Breast epithelium (tissue), 4 donors: ENCODE results near the gene NEDD9. TPM values are rescaled to one million over a fixed set of nuclear protein-coding genes. Genes with fewer than 3 reads are reported as not detected.
A peak's percentile ranks its signal among the peaks of the same experiment; 100 is the strongest.

Experiments
- DNase-seq, 2 donors: peaks; one replicate each; pipeline ENCODE4 v3.0.0-alpha.2; 2019; ENCODE audit warnings: low spot score in 2 of 2
- H3K27ac ChIP-seq, 2 donors: fragments of 200-600 bp; sonication (generic) in 1 of 2; one replicate each; pipeline ENCODE4 v1.5.1; 2016 to 2019; ENCODE audit warnings: mild to moderate bottlenecking in 1 of 2
- H3K27me3 ChIP-seq, 2 donors: fragments of 200-600 bp; sonication (generic) in 1 of 2; one replicate each; pipeline versions ENCODE4 v1.5.1 to v1.6.0; 2017 to 2019; ENCODE audit warnings: control low read depth in 1 of 2, mild to moderate bottlenecking in 1 of 2
- H3K36me3 ChIP-seq: fragments of 200-600 bp; one replicate; pipeline ENCODE4 v1.5.1; 2019
- H3K4me1 ChIP-seq, 2 donors: fragments of 200-600 bp; sonication (generic); one replicate each; pipeline ENCODE4 v1.5.1; 2016 to 2019; ENCODE audit warnings: control low read depth in 1 of 2
- H3K4me3 ChIP-seq, 3 donors: fragments of 200-600 bp; sonication (generic); 1 replicate in 2 of 3; 2 replicates in 1 of 3; pipeline ENCODE4 v1.5.1; 2016 to 2019; ENCODE audit warnings: mild to moderate bottlenecking in 3 of 3, moderate library complexity in 2 of 3
- H3K9me3 ChIP-seq, 2 donors: fragments of 200-600 bp; sonication (generic) in 1 of 2; one replicate each; pipeline ENCODE4 v1.5.1; 2016 to 2019; ENCODE audit warnings: control low read depth in 1 of 2
- POLR2A ChIP-seq: fragments of 450-650 bp; IDR thresholded peaks from one replicate; pipeline ENCODE4 v1.6.1; 2016; ENCODE audit warnings: antibody characterized with exemption, mild to moderate bottlenecking, moderate library complexity
- POLR2AphosphoS5 ChIP-seq, 3 donors: sonication (generic); formaldehyde crosslinking; IDR thresholded peaks; one replicate each; pipeline ENCODE4 v1.6.1; 2017; ENCODE audit warnings: antibody characterized with exemption in 3 of 3
- intact Hi-C: fragments of 100-400 bp; cut with DNase I; formaldehyde crosslinking; loops from one replicate; pipeline ENCODE4 v1.15.1; 2023; ENCODE audit warnings: low total_unique reads
- total RNA-seq, 3 donors: library from RNA; depleted of rRNA; stranded (reverse); fragments of >200 nt; gene quantifications; one replicate each; pipeline ENCODE4 v1.1.0, GENCODE V29; 2016
- TF ChIP-seq, protein P1 (sequence below), 3 donors: fragments of 450-650 bp; IDR thresholded peaks; one replicate each; pipeline ENCODE4 v1.5.1; 2016 to 2017; ENCODE audit warnings: antibody characterized with exemption in 3 of 3, mild to moderate bottlenecking in 3 of 3, moderate library complexity in 3 of 3

The NEDD9 gene
- total RNA-seq, 3 donors from 2014 or later: 41.4 to 108 (median 79.2) TPM

DNA sequence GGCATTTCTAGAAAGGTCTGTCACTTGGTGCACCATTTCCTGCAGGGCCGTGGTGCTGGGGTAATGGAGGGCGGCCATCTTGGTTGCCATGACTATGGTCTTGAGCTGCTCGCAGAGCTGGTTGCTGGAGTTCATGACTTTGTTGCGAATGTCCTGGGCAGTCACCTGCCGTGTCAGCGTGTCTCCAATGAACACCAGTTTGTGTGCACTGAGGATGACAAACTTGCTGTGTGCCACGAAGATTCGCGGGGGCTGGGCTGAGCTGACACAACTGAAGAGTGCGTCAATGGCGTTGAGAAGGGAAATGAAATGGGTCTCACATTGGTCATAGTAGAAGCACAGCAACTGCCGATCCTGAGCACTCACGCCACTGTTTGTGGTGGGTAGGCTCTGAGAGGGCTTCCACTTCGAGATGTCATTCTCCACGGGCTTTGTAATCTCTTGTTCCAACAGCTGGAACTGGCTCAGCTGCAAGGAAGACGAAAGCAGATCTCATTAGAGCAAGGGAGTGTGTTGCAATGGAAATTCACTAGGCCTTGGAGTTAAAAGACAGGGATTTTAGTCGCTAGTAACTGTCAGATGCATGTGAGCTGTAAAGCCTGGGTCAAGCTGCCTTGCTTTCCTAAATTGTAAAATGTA lies 47.1 kb downstream of the NEDD9 start:
- TF ChIP-seq, protein P1, sequence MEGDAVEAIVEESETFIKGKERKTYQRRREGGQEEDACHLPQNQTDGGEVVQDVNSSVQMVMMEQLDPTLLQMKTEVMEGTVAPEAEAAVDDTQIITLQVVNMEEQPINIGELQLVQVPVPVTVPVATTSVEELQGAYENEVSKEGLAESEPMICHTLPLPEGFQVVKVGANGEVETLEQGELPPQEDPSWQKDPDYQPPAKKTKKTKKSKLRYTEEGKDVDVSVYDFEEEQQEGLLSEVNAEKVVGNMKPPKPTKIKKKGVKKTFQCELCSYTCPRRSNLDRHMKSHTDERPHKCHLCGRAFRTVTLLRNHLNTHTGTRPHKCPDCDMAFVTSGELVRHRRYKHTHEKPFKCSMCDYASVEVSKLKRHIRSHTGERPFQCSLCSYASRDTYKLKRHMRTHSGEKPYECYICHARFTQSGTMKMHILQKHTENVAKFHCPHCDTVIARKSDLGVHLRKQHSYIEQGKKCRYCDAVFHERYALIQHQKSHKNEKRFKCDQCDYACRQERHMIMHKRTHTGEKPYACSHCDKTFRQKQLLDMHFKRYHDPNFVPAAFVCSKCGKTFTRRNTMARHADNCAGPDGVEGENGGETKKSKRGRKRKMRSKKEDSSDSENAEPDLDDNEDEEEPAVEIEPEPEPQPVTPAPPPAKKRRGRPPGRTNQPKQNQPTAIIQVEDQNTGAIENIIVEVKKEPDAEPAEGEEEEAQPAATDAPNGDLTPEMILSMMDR (IDR thresholded peaks at IDR 0.05): no peak
- no peak for TF ChIP-seq POLR2A
- Histone ChIP-seq H3K9me3 (no peaks in the 10 kb centered on the region), H3K27ac (no peak overlapping the region), H3K27me3 (no peaks in the 10 kb centered on the region), H3K4me1 (no peaks in the 10 kb centered on the region), H3K4me3 (no peak overlapping the region), H3K36me3 (peaks cover 9% of the 10 kb centered on the region)
- intact Hi-C loops: no loop called here
- DNase-seq: no peak

DNA sequence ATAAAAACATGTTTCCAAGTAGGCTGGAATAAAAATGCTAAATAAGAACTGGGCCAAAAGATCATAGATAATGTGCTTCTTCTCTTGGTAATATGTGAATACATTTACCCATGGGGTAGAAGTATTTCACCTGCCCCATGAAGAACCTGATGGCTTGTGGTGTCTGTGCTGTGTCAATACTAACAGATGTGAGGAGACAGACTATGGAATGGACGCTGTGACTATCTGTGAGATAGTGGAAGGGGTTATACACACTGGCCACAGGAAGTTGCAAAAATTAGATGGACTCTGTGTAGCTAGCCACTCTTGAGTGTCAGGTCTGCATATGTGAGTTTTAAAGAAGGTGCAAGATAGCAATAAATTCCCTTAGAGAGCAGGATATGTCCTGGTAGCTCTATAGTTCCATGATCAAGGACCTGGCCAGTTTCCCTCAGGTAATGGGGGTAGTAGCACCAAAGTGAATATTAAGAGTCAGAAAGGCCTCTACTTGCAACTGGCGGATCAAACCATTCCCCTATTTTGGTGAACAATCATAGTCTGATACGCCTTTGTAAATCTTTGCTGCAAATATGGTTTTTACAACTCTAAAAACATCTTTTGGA lies 48.6 kb downstream of the NEDD9 start:
- H3K27me3 ChIP-seq: no peaks in the 10 kb centered on the region
- no peaks in the 10 kb centered on the region for H3K4me1 ChIP-seq
- H3K4me3 ChIP-seq: no peak overlapping the region
- intact Hi-C loops: no loop called here
- H3K9me3 ChIP-seq: no peaks in the 10 kb centered on the region
- DNase-seq: no peak
- TF ChIP-seq, protein P1 (IDR thresholded peaks at IDR 0.05): no peak
- TF ChIP-seq POLR2A: no peak
- TF ChIP-seq POLR2AphosphoS5 (IDR thresholded peaks at IDR 0.05): no peak
- H3K36me3 ChIP-seq: peaks cover 9% of the 10 kb centered on the region
- peak overlapping the region in 1 of 2 donors; percentile 19 for H3K27ac ChIP-seq

DNA sequence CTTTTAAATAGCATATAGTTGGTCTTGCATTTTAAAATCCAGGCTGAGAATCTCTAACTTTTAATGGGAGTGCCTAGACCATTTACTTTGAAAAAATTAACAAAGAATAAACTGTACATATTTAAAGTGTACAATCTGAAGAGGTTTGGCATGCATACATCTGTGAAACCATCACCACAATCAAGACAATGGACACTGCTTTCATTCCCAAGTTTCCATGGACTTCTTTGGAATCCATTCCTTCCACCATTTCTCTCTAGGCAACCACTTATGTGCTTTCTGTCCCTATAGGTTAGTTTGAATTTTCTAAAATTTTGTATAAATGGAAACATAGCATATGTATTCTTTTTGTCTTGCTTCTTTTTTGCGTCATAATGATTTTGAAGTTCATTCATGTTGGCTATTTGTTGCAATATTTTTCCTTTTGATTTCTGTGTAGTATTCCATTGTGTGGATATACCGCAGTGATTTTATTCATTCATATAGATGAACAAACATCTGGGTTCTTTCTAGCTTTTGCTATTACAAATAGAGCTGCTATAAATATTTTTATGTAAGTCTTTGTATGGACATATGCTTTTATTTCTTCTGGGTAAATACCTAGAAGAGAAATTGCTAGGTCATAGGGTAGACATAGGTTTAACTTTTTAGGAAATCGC lies 50.9 kb downstream of the NEDD9 start:
- DNase-seq: no peak
- TF ChIP-seq POLR2A (no peak), POLR2AphosphoS5 (IDR thresholded peaks at IDR 0.05) (no peak)
- TF ChIP-seq, protein P1 (IDR thresholded peaks at IDR 0.05): no peak
- Histone ChIP-seq H3K9me3 (no peaks in the 10 kb centered on the region), H3K27me3 (no peaks in the 10 kb centered on the region), H3K27ac (no peak overlapping the region), H3K36me3 (peaks cover 9% of the 10 kb centered on the region), H3K4me1 (no peaks in the 10 kb centered on the region), H3K4me3 (no peak overlapping the region)
- intact Hi-C loops: no loop called here

DNA sequence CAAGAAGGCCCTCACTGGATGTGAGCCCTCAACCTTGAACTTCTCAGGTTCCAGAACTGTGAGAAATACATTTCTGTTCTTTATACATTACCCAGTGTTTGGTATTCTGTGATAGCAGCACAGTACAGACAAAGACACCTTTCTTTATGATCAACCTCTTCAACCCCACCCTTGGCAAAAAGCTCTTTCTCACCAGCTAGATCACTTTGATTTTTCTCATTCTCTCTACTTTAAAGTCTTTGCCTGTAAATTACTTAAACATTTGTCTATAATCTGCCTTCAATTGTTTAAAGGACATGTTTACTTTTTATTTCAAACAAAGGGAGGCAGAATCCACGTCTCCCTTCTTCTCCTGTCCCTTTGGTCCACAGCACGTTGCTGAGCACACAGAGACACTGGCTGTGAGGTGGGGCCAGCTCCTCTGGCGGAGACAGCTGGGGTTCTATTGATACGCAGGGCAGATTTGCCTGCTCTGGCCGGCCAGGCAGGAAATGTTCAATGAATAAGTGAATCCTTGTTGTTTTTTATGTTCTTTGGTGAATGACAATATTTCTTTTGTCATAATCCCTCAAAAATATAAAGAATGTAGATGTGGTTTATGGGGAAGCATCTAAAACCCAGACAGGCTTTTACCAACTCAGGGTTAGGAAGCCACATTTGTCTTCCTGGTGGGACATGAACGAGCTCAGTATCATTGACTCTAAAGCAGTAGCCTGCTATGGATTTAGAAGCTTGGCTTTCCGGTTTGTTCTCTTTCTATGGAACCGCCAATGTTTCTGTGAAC lies 52.9 kb downstream of the NEDD9 start:
- no peak overlapping the region for H3K4me3 ChIP-seq
- no peaks in the 10 kb centered on the region for H3K9me3 ChIP-seq
- no peaks in the 10 kb centered on the region for H3K4me1 ChIP-seq
- intact Hi-C loops: no loop called here
- H3K27ac ChIP-seq: no peak overlapping the region
- TF ChIP-seq POLR2AphosphoS5 (IDR thresholded peaks at IDR 0.05) (no peak), POLR2A (no peak)
- TF ChIP-seq, protein P1 (IDR thresholded peaks at IDR 0.05): no peak
- DNase-seq: no peak
- H3K36me3 ChIP-seq: no peaks in the 10 kb centered on the region
- no peaks in the 10 kb centered on the region for H3K27me3 ChIP-seq

DNA sequence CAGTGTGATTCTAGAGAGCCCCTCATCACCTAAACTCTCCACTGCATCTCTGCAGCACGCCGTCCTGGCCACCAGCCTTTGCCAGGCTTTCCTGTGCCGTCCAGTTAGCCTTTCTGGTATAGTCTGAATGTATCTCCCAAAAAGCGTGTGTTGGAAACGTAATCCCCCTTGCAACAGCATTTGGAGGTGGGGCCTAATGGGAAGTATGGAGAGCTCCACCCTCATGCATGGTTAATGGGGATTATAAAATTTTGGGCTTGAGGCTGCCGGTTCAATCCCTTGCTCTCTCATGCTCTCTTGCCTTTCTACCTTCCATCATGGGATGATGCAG lies 53.4 kb downstream of the NEDD9 start:
- H3K36me3 ChIP-seq: no peaks in the 10 kb centered on the region
- H3K27ac ChIP-seq: no peak overlapping the region
- DNase-seq: no peak
- H3K27me3 ChIP-seq: no peaks in the 10 kb centered on the region
- H3K4me3 ChIP-seq: no peak overlapping the region
- H3K9me3 ChIP-seq: no peaks in the 10 kb centered on the region
- intact Hi-C loops: no loop called here
- H3K4me1 ChIP-seq: no peaks in the 10 kb centered on the region
- TF ChIP-seq POLR2A (no peak), POLR2AphosphoS5 (IDR thresholded peaks at IDR 0.05) (no peak)
